GM21367 (cell line): Measurements from ENCODE around the gene GCSAM.
A peak's percentile ranks its signal among the peaks of the same experiment; 100 is the strongest.

ENCODE experiments used
- ATAC-seq: cut with Tn5 transposase; IDR thresholded peaks from one replicate; pipeline ENCODE4 v1.9.1; 2021; ENCODE audit not compliant: unreplicated experiment

The GCSAM gene

GRCh38 chr3:112129925-112130637 is 3.0 kb downstream of the GCSAM start:
- ATAC-seq = no peak

- peak; percentile 42 for ATAC-seq
Observed at GRCh38 chr3:112128843-112129727, 4.0 kb downstream of the GCSAM start.

GRCh38 chr3:112127522-112128494 is 5.2 kb downstream of the GCSAM start:
- ATAC-seq = no peak

GRCh38 chr3:112126511-112126911 is 6.5 kb downstream of the GCSAM start:
- ATAC-seq = no peak

GRCh38 chr3:112124907-112125607 is 8.0 kb downstream of the GCSAM start:
- no peak for ATAC-seq

- no peak for ATAC-seq
Observed at GRCh38 chr3:112123548-112123947, 9.5 kb downstream of the GCSAM start.

- no peak for ATAC-seq
Observed at GRCh38 chr3:112122870-112123269, 10.2 kb downstream of the GCSAM start.

GRCh38 chr3:112121577-112122547 is 11.2 kb downstream of the GCSAM start:
- no peak for ATAC-seq

GRCh38 chr3:112119962-112120836 is 12.8 kb downstream of the GCSAM start:
- no peak for ATAC-seq

- no peak for ATAC-seq
Observed at GRCh38 chr3:112117841-112118571, 15.0 kb downstream of the GCSAM start.

- no peak for ATAC-seq
Observed at GRCh38 chr3:112117415-112117814, 15.6 kb downstream of the GCSAM start.

GRCh38 chr3:112116748-112117186 is 16.3 kb downstream of the GCSAM start:
- no peak for ATAC-seq

- no peak for ATAC-seq
Observed at GRCh38 chr3:112115806-112116383, 17.2 kb downstream of the GCSAM start.

- peak; percentile 26 for ATAC-seq
Observed at GRCh38 chr3:112115161-112115739, 17.8 kb downstream of the GCSAM start.

- ATAC-seq = no peak
Observed at GRCh38 chr3:112114576-112115160, 18.4 kb downstream of the GCSAM start.

GRCh38 chr3:112111785-112112402 is 21.2 kb downstream of the GCSAM start:
- ATAC-seq = peak; percentile 42
